Endothelial cell (in vitro differentiated cells): ENCODE results near the gene SDHAF4. TPM values are rescaled to one million over a fixed set of nuclear protein-coding genes. Genes with fewer than 3 reads are reported as not detected.

Experiments used
- DNase-seq: peaks from one replicate; pipeline ENCODE4 v3.0.0; 2021; ENCODE audit warnings: low spot score
- H3K27ac Mint-ChIP-seq: one replicate; pipeline ENCODE4 v1.8.0; 2021; ENCODE audit warnings: mixed read lengths, inconsistent platforms; ENCODE audit not compliant: unreplicated experiment
- H3K27me3 Mint-ChIP-seq: one replicate; pipeline ENCODE4 v1.8.0; 2021; ENCODE audit warnings: mild to moderate bottlenecking, moderate library complexity, mixed read lengths, inconsistent platforms; ENCODE audit not compliant: unreplicated experiment
- H3K36me3 Mint-ChIP-seq: one replicate; pipeline ENCODE4 v1.8.0; 2021; ENCODE audit warnings: mild to moderate bottlenecking, low read depth, mixed read lengths, inconsistent platforms; ENCODE audit not compliant: unreplicated experiment
- H3K4me1 Mint-ChIP-seq: one replicate; pipeline ENCODE4 v1.8.0; 2021; ENCODE audit warnings: mild to moderate bottlenecking, mixed read lengths, inconsistent platforms; ENCODE audit not compliant: unreplicated experiment
- H3K4me3 Mint-ChIP-seq: one replicate; pipeline ENCODE4 v1.8.0; 2021; ENCODE audit warnings: mild to moderate bottlenecking, mixed read lengths, inconsistent platforms; ENCODE audit not compliant: unreplicated experiment
- H3K9me3 Mint-ChIP-seq: one replicate; pipeline ENCODE4 v1.8.0; 2021; ENCODE audit warnings: mixed read lengths, inconsistent platforms; ENCODE audit not compliant: unreplicated experiment
- CTCF ChIP-seq: fragments of 200-600 bp; sonication (generic); IDR thresholded peaks from one replicate; pipeline ENCODE4 v1.5.0; 2021; ENCODE audit warnings: antibody characterized with exemption; ENCODE audit not compliant: unreplicated experiment
- long read RNA-seq: library from polyadenylated mRNA; unstranded; transcript quantifications from one replicate; pipeline ENCODE4 v2.0.0, GENCODE V29; 2020; ENCODE audit not compliant: unreplicated experiment
- total RNA-seq: library from RNA; stranded (reverse); fragmentation: NEBNext Ultra II Directional; extraction: Animal tissue kit (Norgen Biotek cat#: 25700); gene quantifications from one replicate; pipeline ENCODE4 v1.2.1, GENCODE V29; 2021; ENCODE audit not compliant: unreplicated experiment

Gene SDHAF4
- total RNA-seq: 10.5 TPM
- long read RNA-seq, partial matches to known transcripts: 0 of 1 reads
- long read RNA-seq, other reads (novel, unspliced or antisense): 0 of 1 reads

DNA sequence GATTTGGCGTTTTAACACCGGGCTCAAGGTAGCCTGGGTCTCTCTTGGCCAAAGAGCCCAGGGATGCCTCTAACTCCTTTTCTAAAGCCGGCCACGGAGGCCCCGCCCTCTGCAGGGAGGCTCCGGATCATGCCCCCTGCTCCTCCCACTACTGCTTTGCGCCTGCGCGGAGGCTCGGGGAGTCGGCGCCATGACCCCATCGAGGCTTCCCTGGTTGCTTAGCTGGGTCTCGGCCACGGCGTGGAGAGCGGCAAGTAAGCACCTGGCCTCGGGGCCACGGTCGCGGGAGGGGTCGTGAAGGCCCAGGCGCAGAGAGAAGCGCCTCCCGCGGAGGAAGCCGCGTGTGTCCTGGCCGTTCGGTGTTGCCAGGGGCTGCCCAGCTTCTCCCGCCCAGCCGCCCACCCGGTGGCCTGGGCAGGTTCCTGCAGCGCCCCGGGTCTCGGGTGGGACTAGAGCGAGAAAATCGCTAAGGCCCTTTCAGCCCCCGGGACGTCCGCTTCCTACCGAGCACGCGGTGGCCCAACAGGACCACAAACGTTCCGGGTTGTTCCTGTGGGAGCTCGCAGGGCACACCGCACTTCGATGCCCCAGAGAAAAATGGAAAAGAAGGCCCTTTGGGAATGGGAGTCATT lies at the start of gene SDHAF4:
SDHAF4 (plus strand) TSS at position 180 of the 632 bp plus-strand sequence; CDS start at position 191, 11 bp downstream.
- H3K9me3 Mint-ChIP-seq: no peaks in the 10 kb centered on the region
- no peaks in the 10 kb centered on the region for H3K4me1 Mint-ChIP-seq
- H3K36me3 Mint-ChIP-seq: peaks cover 7% of the 10 kb centered on the region
- TF ChIP-seq CTCF: no peak
- H3K27ac Mint-ChIP-seq: peak within 1 kb of the TSS; percentile 36
- DNase-seq: peak; percentile 93
- peak within 1 kb of the TSS; percentile 92 for H3K4me3 Mint-ChIP-seq
- H3K27me3 Mint-ChIP-seq: peaks cover 2% of the 10 kb centered on the region

DNA sequence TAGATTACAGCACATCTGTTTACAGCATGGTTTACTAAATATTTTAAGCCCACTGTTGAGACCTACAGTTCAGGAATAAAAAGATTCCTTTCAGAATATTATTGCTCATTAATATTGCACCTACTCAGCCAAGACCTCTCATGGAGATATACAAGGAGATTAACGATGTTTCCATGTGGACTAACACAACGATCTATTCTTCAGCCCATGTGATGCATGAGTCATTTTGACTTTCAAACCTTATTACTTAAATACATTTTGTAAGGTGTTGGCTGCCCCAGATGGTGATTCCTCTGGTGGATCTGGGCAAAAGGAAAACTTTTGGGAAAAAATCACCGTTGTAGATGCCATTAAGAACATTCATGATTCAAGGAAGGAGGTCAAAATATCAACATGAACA lies 48.0 kb upstream of the SDHAF4 start:
- DNase-seq: no peak
- Mint-ChIP-seq H3K36me3 (peaks cover 3% of the 10 kb centered on the region), H3K4me3 (no peak overlapping the region), H3K4me1 (no peaks in the 10 kb centered on the region), H3K9me3 (no peaks in the 10 kb centered on the region), H3K27ac (no peak overlapping the region), H3K27me3 (no peaks in the 10 kb centered on the region)
- no peak for TF ChIP-seq CTCF

- Mint-ChIP-seq H3K4me1 (no peaks in the 10 kb centered on the region), H3K9me3 (no peaks in the 10 kb centered on the region), H3K27me3 (no peaks in the 10 kb centered on the region), H3K36me3 (peaks cover 3% of the 10 kb centered on the region), H3K4me3 (no peak overlapping the region), H3K27ac (no peak overlapping the region)
- no peak for DNase-seq
- no peak for TF ChIP-seq CTCF
Measured at GRCh38 chr6:70520575-70520974, 46.2 kb upstream of the SDHAF4 start.

DNA sequence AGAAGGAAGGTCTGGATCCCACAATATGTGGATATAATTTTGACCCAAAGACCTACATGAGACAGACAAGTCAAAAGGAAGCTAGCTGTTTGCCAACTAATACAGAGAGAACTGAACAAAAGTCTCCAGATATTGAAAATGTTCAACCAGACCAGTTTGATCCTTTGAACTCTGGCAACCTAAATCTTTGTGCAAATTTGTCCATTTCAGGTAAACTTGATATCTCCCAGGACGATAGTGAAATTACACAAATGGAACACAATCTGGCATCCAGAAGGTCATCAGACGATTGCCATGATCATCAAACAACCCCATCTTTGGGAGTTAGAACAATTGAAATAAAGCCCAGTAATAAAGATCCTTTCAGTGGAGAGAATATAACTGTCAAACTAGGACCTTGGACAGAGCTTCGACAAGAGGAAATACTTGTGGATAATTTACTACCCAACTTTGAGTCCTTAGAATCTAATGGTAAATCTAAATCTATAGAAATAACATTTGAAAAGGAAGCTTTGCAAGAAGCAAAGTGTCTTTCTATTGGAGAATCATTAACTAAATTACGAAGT lies 41.9 kb upstream of the SDHAF4 start:
- H3K4me3 Mint-ChIP-seq: no peak overlapping the region
- H3K36me3 Mint-ChIP-seq: no peaks in the 10 kb centered on the region
- H3K4me1 Mint-ChIP-seq: no peaks in the 10 kb centered on the region
- H3K27ac Mint-ChIP-seq: no peak overlapping the region
- no peak for TF ChIP-seq CTCF
- no peaks in the 10 kb centered on the region for H3K9me3 Mint-ChIP-seq
- H3K27me3 Mint-ChIP-seq: no peaks in the 10 kb centered on the region
- no peak for DNase-seq

DNA sequence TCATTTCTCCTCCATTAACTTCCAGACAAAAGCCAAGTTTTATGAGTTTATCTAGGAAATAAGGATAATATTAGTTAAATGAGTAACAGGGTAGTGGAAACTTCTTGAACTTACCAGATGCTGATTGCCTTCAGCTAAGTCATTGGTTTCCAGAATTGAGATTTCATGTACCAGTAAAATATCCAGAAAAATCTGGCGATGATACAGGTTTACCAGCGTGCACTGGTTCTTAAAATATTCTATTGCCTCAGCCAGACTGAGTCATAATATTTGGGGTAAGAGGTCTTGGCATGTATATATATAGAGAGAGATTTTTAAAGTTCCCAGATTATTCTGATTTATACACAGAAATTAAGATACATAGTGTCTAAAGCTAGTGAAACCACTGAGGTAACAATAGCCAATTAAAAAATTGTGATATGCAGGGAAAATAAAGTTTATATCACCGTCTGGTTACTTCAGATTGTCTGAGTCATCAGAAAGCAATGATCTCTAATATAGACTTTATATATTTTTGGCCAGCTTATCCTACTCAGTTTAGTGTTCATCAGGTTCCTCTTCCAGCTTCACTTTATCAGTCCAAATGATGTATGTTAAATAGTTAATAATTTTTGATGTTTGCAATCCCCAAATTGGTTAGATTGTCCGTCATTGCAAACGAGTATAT lies 39.5 kb upstream of the SDHAF4 start:
- no peaks in the 10 kb centered on the region for H3K36me3 Mint-ChIP-seq
- no peaks in the 10 kb centered on the region for H3K9me3 Mint-ChIP-seq
- no peak for DNase-seq
- no peak overlapping the region for H3K4me3 Mint-ChIP-seq
- TF ChIP-seq CTCF: no peak
- no peaks in the 10 kb centered on the region for H3K4me1 Mint-ChIP-seq
- H3K27me3 Mint-ChIP-seq: no peaks in the 10 kb centered on the region
- no peak overlapping the region for H3K27ac Mint-ChIP-seq
